ENCODE data around the gene FRMD4B. TPM values are rescaled to one million over a fixed set of nuclear protein-coding genes. Genes with fewer than 3 reads are reported as not detected.
A peak's percentile ranks its signal among the peaks of the same experiment; 100 is the strongest.

Gene FRMD4B
- total RNA-seq, 1 donor from 2014 or later: 7.5 TPM

DNA sequence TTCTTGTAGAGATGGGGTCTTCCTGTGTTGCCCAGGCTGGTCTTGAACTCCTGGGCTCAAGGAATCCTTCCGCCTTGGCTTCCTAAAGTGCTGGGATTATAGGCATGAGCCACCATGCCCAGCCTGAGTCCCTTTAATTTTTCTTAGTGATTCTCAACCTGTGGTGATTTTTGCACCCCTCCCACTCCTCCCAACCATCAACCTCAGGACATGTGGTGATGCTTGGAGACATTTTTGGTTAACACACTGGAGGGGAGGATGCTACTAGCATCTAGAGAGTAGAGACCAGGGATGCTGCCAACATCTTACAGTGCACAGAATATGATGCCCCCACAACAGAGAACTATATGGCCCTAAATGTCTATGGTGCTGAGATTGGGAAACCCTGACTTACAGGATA, 180.5 kb downstream of the FRMD4B start:
- no peak for DNase-seq (ENCODE audit: low read depth)

DNA sequence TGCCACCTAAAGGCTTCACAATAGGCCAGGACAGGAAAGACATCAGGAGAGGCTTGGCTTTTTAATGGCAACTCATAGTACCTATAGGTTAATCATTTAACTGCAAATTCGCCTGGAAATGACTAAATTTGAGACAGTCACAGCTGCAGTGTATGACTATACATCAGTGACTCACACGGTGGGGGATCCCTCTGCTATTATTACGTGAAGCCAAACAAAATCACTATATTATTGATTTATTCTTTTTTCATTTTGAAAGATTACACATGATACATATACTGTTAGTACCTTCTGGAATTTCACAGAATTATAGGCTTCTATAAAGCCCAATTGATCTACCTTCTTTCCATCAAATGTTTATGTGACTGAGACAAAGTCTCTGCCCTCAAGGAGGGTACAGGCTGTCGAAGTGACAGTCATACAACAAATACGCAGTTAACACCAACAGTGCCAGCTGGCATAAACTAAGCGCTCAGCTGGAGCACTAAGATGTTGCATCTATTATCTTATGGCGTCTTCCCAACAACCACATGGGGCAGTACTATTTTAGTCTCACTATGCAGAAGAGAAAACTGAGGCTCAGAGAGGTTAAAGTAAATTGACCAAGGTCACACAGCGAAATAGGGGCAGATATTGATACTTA, 181.5 kb downstream of the FRMD4B start:
- DNase-seq (ENCODE audit: low read depth): peak; percentile 14

DNA sequence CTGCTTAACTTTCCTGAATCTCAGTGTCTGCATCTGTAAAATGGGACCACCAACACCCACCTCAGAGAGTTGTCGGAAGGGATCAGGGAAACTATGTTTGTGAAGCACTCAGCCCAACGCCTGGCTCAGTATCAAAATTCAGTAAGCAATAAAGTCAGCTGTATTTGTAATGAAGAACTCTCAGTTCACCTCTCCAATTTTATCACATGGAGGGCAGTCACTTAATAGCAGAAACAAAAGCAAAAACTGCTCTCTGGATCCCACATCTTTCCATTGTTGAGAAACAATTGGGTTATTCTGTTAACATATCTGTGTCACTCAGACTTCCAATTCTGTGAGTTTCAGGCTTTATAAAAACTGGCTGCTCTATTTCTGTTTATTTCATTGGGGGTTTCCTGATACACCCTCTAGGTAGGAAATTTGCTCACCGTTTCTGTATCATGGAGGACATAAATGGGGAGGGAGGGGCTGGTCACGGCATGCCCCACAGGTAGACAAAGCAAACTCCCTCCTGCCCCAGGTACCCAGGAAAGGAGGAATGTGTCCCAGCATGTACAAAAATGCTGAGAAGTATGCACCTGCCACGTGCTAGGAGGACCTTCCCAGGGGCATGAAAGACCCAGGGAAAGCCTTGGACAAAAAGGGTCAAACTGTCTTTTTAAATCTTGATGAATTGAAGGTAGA, 182.1 kb downstream of the FRMD4B start:
- no peak for DNase-seq (ENCODE audit: low read depth)

DNA sequence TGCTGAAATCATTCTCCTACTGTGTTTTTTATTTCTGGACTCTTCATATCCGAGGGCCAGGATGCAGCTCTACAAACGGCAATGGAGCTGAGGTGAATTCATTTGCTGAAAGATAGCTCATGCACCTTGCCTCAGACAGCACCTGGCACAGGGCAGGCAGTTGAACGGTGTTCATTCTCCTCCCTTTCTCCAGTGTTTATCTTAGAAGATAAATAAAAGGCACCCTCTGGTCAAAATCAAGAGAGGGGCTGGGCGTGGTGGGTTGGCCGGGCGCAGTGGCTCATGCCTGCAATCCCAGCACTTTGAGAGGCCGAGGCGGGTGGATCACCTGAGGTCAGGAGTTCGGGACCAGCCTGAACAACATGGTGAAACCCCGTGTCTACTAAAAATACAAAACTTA, 184.2 kb downstream of the FRMD4B start:
- DNase-seq (ENCODE audit: low read depth): no peak

DNA sequence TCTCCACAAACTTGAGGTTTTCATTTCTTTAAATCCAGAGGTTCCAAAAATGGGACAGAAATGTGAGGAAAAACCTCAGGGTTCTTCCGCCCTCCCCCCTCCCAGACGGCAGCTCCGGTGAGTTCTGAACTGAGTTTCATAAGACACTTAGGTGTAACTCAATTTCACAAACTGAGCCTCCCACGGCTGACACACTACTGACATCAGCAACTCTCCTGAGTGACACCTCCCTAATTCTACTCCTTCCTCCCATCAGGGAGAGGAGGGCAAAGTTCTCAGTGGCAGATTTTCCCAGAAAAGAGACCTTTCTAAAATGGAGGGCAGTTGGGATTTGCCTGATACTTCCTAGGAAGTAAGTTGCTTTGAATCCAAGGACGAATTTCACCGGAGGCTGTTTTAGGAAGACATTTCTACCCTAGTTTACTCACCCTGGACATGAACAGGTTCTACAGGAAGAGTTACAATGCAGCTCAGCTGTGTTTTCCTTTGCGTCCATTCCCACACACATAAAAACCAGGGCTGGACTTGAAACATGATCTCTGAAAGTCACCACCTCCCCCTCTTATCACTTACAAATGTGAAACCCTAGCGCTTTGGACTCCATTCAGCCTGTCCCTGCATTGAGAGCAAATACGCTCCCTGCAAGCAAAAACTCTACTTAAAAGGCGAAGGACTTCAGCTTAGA, 185.4 kb downstream of the FRMD4B start:
- peak; percentile 44 for DNase-seq (ENCODE audit: low read depth)

DNA sequence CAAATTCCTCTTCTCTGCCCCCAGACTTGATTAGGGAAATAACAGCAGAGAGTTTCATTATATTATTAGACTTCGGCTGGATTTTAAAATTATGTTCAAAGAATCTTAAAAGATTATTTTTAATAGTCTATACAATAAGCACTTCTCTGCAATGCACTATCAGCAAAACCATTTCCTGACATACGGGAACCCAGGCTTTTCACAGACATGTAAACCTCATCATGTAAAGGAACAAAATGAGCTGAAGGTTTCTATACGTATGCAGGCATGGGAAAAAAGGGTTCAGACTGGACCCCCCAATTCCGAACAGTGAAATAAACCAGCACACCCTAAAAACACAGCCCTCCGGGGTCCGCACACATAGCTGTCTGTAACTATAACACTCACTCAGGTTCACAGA, 185.9 kb downstream of the FRMD4B start:
- no peak for DNase-seq (ENCODE audit: low read depth)

DNA sequence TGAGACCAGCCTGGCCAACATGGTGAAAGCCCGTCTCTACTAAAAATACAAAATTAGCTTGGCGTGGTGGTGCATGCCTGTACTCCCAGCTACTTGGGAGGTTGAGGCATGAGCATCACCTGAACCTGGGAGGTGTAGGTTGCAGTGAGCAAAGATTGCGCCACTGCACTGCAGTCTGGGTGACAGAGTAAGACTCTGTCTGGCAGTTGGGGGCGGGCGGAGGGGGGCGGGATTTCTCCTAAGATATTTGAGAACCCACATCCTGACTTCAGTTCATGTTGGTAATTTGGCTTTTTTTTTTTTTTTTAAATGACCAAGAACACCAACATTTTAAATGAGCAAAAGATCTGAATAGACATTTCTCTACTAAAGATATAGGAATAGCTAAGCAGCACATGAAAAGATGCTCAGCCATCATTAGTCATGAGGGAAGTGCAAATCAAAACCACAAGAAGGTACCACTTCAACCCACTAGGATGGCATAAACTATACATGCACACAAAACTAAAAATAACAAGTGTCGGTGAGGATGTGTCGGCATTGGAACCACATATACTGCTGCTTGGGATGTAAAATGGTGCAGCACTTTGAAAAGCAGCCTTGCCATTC, 187.9 kb downstream of the FRMD4B start:
- DNase-seq (ENCODE audit: low read depth): no peak

DNA sequence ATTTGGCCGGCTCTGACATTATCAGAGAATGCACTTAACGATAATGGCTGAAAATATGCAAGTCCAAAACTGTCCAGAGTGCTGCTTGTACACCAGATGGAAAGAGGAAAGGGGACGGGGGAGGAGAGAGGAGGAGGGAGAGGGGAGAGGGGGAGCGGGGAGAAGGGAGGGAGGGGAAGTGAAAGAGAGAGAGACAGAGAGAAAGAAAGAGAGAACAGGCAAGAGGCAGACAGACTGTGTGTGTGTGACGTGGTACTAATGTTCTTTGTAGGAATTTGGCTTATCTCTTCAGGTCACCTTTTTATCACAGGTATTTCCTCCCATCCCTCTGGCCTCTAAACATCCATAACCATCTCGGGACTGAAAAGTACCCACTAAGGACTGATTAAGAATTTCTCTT, 188.4 kb downstream of the FRMD4B start:
- DNase-seq (ENCODE audit: low read depth): no peak

DNA sequence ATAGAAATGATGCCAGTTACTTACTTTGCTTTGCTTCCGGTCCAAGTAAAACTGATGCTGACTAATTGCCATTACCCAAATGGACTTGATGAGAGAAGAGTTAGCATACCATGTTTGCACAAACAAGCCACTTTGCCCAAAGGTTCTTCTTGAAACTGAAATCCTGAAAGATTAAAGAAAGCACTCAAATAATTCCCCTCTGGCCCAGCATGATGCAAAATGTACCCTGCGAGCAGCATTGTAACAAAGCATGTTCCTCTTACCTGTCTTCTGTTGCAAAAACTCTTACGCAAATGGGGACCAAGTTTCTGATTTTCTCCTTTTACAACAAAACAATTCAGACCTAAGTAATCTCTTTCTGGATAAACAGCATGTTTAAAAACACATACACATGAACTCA, 189.0 kb downstream of the FRMD4B start:
- DNase-seq (ENCODE audit: low read depth): no peak

DNA sequence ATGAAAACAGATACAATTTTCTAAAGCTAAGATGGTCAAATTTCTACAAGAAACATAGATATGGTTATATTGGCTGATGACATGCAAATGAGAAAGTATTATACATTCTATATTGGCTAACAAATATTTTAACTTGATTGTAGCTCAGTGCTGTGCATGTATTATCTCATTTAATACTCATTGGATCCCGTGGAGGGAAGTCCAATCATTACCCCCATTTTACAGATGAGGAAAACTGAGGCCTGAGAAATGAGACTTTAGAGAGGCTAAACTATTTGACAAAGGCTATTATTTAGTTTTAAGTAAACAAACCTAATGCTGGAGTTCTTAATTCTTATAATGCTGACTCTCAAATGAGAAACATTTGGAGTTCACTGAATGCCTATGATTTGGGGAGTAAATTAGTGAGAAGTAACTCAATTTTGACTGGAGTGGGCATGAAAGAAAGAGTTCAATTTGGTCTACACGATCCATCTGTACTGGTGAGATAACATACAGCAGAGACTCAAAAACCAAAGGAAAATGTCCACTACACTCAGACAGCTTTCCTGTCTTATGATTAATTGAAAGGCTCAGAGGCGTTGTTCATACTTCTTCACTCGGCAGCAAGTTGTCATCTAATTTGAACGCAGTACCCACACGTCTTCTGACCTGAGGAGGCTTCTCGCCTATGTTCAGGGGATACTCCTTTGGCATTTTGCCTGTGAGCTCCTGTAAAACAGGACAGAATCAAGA, 191.3 kb downstream of the FRMD4B start:
- DNase-seq (ENCODE audit: low read depth): no peak

DNA sequence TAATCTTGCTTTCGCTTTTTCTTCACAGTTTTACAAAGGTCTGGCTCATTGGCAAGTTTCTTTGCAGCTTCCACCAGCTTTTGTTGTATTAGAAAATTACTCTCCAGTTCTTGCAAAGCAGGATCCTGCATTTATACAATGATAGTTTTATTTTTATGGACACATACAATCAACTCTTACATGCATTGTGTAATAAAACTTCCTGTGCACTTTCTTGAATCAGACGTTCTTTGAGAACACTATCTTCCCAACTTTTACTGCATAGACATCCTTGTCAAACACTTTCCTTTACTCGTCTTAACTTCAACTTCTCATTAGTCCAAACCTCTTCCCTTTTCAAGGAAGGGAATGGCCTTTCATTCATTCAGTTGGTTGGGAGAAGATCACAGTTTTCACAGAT, 192.1 kb downstream of the FRMD4B start:
- no peak for DNase-seq (ENCODE audit: low read depth)

DNA sequence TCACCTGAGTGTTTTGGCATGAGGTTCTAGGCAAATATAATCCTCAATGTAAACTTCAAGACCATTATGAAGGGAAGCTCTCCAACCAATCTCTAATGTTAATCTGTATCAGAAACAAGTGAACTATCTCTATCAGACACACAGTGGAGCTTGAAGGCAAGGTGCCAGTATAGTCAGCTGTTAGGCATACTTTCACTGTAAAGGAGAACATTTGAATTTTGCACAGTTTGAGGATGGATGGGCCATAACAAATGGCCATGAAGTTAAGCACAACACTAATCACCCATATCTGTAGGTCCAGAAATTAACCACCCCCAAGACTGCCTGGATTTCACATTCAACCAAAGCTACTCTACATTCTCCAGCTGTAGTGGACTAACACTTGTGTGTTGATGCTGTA, 194.4 kb downstream of the FRMD4B start:
- no peak for DNase-seq (ENCODE audit: low read depth)

DNA sequence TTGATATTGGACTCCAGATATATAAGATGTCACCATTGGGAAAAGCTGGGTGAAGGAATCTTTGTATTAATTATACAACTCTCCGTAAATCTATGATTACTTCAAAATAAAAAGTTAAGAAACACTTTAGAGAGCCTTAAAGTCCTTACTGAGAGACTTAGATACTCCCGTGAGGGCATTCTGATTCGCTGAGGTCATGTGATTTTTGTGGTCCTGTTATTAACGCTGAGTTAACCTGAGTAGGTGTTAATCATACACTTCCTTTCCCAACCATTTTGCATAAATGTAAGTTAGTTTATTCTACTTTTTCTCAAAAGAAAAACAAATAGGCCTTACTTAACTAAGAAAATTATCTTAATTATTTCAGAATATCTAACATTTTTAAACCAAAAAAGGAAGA, 196.4 kb downstream of the FRMD4B start:
- no peak for DNase-seq (ENCODE audit: low read depth)

DNA sequence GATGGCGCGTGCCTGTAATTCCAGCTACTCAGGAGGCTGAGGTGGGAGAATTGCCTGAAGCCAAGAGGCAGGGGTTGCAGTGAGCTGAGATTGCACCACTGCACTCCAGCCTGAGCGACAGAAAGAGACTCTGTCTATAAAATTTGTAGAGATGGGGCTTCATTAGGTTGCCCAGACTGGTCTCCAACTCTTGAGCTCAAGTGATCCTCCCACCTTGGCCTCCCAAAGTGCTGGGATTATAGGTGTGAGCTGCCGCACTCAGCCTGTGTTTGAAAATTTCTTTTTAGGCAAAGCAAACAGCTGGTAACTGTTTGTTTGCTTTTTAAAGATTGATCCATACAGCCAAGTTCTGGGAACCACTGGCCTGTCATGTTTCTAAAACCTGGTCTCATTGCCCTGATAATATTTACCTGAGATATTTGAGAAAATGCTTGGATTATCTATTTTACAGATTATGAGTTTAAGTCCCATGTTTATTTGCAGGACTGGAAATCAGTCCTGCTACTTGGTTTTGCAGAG, 199.3 kb downstream of the FRMD4B start:
- no peak for DNase-seq (ENCODE audit: low read depth)

DNA sequence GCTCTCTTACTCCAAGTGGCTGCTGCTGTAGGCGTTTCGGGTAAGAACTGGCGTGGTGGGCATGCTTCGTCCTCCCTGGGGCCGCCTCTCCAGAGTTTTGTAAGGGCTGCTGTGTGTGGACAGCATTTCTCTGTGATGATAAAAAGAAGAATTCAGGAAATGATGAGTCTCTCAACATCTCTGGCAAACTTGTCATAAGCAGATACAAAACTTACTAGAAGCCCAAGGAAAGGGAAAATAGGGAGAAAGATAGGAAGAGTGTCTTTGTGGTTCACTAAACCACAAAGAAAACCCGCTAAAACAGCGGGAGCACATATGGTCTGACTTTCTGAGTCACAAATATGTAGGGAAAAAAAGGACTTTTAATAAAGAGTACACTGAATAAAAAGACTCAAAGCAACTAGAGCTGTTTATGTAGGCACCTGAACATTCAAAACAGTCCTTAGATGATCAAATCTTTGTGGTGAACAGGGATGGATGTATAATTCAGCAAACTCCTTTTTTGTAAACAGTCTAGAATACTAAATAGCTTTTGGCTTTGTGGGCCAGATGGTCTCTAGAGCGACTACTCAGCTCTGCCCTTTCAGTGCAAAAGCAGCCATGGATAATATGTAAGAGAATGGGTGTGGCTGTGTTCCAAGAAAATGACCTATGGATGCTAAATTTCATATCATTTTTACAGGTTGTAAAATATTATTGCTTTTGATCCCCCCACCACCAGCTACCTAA, 203.1 kb downstream of the FRMD4B start:
- peak; percentile 48 for DNase-seq (ENCODE audit: low read depth)

DNA sequence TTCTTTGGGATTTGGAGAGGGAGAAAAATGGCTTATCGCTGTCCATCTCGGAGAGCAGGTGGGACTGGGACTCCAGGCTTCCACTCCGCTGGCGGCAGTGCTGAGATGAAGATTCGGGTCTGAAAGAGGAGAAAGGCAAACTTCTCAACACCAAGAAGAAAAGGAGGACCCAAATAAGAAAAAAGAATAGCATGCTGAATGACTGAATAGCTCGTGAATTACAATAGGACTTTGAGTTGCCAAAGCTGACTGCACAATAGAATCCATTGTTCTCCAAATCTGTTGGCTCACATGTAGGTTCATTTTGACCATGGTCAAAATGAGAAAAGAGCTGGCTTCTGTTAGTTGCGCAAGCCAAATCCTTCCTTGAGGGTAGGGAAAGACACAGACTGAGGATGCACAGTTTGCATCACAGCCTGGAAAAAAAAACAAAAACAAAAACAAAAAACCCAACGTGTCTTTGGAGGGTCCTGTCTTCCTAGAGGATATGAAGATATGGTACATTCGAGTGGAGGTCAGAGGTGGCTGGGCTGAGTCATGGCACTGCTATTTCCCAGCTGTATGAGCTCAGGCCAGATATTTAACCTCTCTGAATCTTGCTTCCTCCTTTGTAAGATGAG, 204.2 kb downstream of the FRMD4B start:
- DNase-seq (ENCODE audit: low read depth): peak; percentile 28

DNA sequence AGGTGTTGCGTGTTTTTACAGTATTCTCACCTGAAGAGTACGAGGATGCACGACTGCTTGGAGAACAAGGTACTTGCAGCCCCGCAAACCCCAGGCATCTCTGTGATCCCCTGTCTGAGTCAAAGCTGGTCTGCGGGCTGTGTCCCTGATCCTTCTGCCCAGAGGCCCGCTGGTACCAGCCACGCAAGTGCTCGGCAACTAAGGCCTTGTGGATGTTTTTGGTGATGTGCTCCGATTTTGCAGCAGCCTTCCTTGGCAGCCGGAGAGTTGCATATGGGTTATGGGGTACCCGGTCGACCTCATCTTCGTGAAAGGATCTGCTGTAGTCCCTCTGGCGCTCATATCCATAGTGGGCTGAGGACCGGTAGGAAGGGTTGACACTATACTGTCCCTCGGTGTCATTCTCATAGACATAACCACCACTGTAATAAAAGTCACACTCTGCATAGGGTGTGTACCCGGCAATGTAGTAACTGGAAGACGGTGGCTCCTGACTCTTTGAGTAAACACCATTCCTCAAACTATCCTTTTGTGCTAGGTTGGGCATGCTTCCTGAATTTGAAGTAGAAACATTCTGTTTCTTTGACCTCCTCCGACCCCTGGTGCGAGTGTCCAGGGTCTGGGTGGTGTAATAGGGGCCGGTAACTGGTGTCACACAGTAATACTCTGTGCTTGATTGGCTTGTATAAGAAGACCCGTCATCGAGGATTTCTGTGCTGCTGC, 204.9 kb downstream of the FRMD4B start:
- no peak for DNase-seq (ENCODE audit: low read depth)

DNA sequence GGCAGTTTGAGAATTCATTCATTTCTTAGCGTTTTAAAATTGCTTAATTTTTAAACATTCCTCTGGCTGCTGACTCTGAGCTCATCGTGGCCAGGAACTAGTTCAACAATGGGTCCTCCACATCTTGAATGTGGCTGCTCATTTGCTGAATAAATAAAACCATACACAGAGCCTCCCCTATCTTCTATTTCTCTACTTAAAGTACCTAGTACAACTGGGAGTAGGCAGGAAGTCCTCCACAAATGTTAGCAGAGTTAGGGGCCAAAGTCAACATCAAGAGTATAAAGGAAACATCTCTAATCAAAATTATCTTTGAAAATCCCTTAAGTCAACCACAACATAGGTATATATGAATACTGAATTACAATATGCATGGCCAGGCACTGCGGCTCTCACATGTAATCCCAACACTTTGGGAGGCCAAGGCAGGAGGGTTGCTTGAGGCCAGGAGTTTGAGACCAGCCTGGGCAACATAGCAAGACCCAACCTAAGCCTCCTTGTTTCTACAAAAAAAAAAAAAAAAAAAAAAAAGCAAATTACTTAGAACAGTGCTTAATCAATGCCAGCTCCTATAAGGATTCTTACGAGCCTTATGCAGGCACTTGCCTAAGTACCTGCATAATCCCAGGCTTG, 206.0 kb downstream of the FRMD4B start:
- DNase-seq (ENCODE audit: low read depth): no peak
